Body of pancreas (tissue), 4 donors: Measurements from ENCODE around the gene GATB.

ENCODE experiments used
- CTCF ChIP-seq, 7 experiments: fragments of 450-650 bp in 4 of 7; fragments of 200-600 bp in 3 of 7; sonication (generic) in 3 of 7; IDR thresholded peaks; one replicate each; pipeline ENCODE4 v1.5.1; 2016 to 2019; ENCODE audit warnings: antibody characterized with exemption in 7 of 7
- POLR2A ChIP-seq, 3 donors: fragments of 450-650 bp; IDR thresholded peaks; one replicate each; pipeline ENCODE4 v1.6.1; 2016; ENCODE audit warnings: antibody characterized with exemption in 3 of 3, mild to moderate bottlenecking in 2 of 3

- TF ChIP-seq CTCF (IDR thresholded peaks at IDR 0.05) (no peak), POLR2A (IDR thresholded peaks at IDR 0.05) (no peak)
Measured at GRCh38 chr4:151774324-151774723, 13.5 kb upstream of the GATB start.
